GM20000 (cell line): ENCODE results near the gene NUDT22.

ENCODE experiments used
- DNase-seq: peaks from one replicate; pipeline ENCODE4 v3.0.0; 2012; ENCODE audit warnings: low spot score
- CTCF ChIP-seq: IDR thresholded peaks from 2 replicates; pipeline ENCODE4 v1.5.1; 2012; ENCODE audit warnings: mild to moderate bottlenecking, control low read depth; ENCODE audit errors: extremely low read depth, missing control alignments

The NUDT22 gene

GRCh38 chr11:64275031-64275800, 49.1 kb downstream of the NUDT22 start:
- no peak for DNase-seq
- TF ChIP-seq CTCF: no peak

DNA sequence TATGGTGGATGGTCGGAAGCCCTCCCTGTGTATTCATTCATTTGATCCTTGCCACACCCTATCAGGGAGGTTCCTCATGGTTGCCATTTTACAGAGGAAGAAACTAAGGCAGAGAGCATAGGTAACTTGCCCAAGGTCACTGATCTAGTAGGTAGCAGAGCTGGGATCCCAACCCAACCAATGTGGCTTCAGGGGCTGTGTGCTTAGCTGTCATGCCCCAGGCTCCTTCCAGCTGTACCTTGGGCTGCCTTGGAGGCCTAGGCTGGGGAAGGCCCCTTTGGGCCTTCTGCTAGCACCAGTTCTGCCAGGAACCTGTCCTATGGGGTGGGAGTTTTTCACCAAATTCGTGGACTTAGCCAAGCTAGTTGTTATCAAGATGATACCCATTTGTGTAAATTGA, 49.8 kb downstream of the NUDT22 start:
- TF ChIP-seq CTCF: no peak

DNA sequence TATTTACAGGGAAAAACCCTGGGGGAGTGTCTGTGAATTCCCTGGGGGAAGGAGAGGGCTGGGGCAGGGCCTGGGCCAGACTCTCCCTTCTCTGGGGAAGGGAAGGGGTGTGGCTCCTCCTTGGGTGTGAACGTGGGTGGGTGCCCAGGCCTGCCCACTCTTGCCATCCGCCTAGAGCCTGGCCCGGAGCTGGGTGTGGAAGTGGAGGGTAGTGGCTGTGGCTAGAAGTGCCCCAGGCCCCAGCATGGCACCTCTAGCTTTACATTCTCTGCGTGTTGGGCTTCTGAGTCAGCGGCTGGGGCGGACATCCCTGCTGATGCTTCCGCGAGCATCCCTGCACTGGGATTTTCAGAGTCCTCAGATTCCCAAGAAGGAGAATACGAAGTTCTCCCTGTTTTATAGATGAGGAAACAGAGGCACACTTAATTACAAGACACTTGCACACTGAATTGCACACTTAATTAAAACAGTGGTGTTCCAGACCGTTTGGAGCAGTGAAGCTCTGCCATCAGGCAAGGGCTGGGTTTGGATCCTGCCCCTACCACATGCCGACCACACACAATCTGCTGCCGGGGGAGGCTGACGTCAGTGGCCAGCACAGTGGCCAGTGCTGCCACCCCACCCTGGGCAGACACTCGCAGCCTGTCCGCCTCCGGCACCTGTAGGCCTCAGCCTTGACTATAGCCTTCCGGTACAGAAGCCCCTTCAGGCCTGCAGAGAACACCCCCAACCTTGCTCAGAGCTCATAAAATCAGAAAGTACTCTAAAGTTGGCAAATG, 50.8 kb downstream of the NUDT22 start:
- TF ChIP-seq CTCF: no peak
- DNase-seq: no peak

More for the DNA sequence above, 49.8 kb downstream of the NUDT22 start:
- DNase-seq: no peak

DNA sequence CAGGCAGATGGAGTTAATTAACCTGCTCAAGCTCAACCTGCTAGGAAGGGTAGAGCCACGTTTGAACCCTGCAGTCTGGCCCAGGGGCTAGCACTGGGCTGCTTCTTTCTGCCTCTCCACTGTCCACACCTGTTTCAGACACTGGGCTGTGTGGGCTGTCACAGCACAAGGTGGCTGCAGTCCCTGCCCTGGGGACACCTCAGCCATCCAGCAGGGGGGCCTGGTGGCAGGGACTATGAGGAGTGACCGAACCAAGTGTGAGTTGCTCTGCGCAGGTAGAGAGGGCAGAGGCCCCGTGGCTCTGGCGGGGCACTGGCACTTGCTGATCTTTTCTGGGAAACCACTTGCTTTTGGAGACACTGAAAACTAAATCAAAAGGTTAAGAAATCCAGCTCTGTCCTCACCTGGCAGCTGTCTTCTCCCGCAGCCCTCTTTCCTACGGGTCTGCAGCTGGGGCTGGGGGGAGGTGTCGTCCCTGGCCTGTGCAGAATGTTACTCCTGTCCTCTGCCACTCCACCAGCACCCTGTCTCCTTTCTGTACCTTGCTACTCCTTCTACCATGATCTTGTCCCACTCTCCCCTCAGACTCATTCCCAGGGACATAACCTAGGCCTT, 52.6 kb downstream of the NUDT22 start:
- DNase-seq: no peak
- TF ChIP-seq CTCF: no peak
